IMR-90 (cell line): ENCODE measurements around the gene C1GALT1.

ENCODE experiments used
- CEBPB ChIP-seq: IDR thresholded peaks from 2 replicates; pipeline ENCODE4 v1.6.1; 2012; ENCODE audit warnings: low read depth, low read length, improper control_type of control experiment
- POLR2A ChIP-seq: IDR thresholded peaks from 2 replicates; pipeline ENCODE4 v1.6.1; 2012; ENCODE audit warnings: mild to moderate bottlenecking, low read depth, low read length
- SMC3 ChIP-seq: fragments of 150-350 bp; IDR thresholded peaks from 2 replicates; pipeline ENCODE4 v1.6.1; 2016; ENCODE audit warnings: low read depth, mild to moderate bottlenecking, antibody characterized with exemption, low read length, moderate library complexity
- USF2 ChIP-seq: fragments of 150-350 bp; IDR thresholded peaks from 2 replicates; pipeline ENCODE4 v1.6.1; 2017; ENCODE audit warnings: mild to moderate bottlenecking, antibody characterized with exemption, low read length, low read depth
- TF ChIP-seq, protein P1 (sequence below): conservative IDR thresholded peaks from 2 replicates; pipeline ENCODE4 v1.5.1; 2012; ENCODE audit warnings: mild to moderate bottlenecking, low read depth, low read length, improper control_type of control experiment

- TF ChIP-seq, protein P1, sequence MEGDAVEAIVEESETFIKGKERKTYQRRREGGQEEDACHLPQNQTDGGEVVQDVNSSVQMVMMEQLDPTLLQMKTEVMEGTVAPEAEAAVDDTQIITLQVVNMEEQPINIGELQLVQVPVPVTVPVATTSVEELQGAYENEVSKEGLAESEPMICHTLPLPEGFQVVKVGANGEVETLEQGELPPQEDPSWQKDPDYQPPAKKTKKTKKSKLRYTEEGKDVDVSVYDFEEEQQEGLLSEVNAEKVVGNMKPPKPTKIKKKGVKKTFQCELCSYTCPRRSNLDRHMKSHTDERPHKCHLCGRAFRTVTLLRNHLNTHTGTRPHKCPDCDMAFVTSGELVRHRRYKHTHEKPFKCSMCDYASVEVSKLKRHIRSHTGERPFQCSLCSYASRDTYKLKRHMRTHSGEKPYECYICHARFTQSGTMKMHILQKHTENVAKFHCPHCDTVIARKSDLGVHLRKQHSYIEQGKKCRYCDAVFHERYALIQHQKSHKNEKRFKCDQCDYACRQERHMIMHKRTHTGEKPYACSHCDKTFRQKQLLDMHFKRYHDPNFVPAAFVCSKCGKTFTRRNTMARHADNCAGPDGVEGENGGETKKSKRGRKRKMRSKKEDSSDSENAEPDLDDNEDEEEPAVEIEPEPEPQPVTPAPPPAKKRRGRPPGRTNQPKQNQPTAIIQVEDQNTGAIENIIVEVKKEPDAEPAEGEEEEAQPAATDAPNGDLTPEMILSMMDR = no peak
- TF ChIP-seq POLR2A (no peak), CEBPB (no peak), USF2 (no peak), SMC3 (no peak)
Measured at GRCh38 chr7:7188091-7188490, 5.7 kb downstream of the C1GALT1 start.
